Mononuclear cell (primary cell): ENCODE results near the gene SLC22A13. TPM values are rescaled to one million over a fixed set of nuclear protein-coding genes. Genes with fewer than 3 reads are reported as not detected.

ENCODE experiments used
- H3K27me3 ChIP-seq: 2 replicates; pipeline ENCODE4 v1.6.0; 2011; ENCODE audit warnings: low read length, control low read depth; ENCODE audit not compliant: insufficient read depth
- H3K4me1 ChIP-seq: 2 replicates; pipeline ENCODE4 v1.5.1; 2011; ENCODE audit warnings: mild to moderate bottlenecking, low read length, control low read depth; ENCODE audit not compliant: insufficient read depth
- H3K4me3 ChIP-seq: 2 replicates; pipeline ENCODE4 v1.5.1; 2011; ENCODE audit warnings: mild to moderate bottlenecking, low read length, moderate library complexity
- H3K9me3 ChIP-seq: 2 replicates; pipeline ENCODE4 v1.5.1; 2011; ENCODE audit warnings: low read depth, mild to moderate bottlenecking, control low read depth, low read length
- total RNA-seq: library from RNA; depleted of rRNA; stranded (reverse); fragments of >200 nt; gene quantifications from one replicate; pipeline ENCODE4 v1.2.3, GENCODE V29; 2012

The SLC22A13 gene
- total RNA-seq, 1 donor = not detected

DNA sequence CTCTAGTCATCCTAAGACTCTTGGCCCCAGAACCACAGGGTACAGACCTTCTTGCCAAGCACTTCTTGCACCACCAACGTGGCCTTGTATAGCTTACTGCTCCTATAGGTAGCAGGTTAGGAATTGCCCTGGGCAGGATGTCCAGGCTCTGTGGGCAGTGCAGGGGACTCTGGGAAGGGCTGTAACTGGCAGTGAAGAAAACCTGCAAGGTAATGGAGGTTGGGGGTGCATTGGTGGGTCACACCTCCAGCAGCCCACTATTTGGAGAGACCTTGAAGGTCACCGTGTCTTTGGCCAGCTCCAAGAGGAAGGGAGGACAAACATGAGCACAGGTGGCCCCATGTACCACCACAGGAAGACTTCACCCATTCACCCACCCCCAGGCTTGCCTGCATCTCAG, 59.6 kb downstream of the SLC22A13 start:
- H3K4me1 ChIP-seq = no peaks in the 10 kb centered on the region
- H3K4me3 ChIP-seq = no peak overlapping the region
- H3K27me3 ChIP-seq = no peaks in the 10 kb centered on the region
- H3K9me3 ChIP-seq = no peaks in the 10 kb centered on the region

GRCh38 chr3:38327335-38328009, 61.9 kb downstream of the SLC22A13 start:
- Histone ChIP-seq H3K9me3 (no peaks in the 10 kb centered on the region), H3K4me1 (no peaks in the 10 kb centered on the region), H3K27me3 (no peaks in the 10 kb centered on the region), H3K4me3 (no peak overlapping the region)

Other genes with a start within 250 kb of the SLC22A13 start
- gene PLCD1, start 236.2 kb upstream of the SLC22A13 start, total RNA-seq = 18.1 TPM
- gene DLEC1, start 226.6 kb upstream of the SLC22A13 start, total RNA-seq = 1.7 TPM
- 34.8 TPM for gene ACAA1, start 128.7 kb upstream of the SLC22A13 start, total RNA-seq
- 23.1 TPM for gene MYD88, start 127.2 kb upstream of the SLC22A13 start, total RNA-seq
- gene OXSR1, start 100.3 kb upstream of the SLC22A13 start, total RNA-seq = 36.0 TPM
- 0.10 TPM for gene SLC22A14, start 16.5 kb downstream of the SLC22A13 start, total RNA-seq
- 0.63 TPM for gene XYLB, start 81.0 kb downstream of the SLC22A13 start, total RNA-seq
- 2.6 TPM for gene ACVR2B, start 188.1 kb downstream of the SLC22A13 start, total RNA-seq
- 13.3 TPM for gene EXOG, start 230.5 kb downstream of the SLC22A13 start, total RNA-seq